Measurements from ENCODE around the gene HLA-B. TPM values are rescaled to one million over a fixed set of nuclear protein-coding genes. Genes with fewer than 3 reads are reported as not detected.

HLA-B gene
- total and polyA plus RNA-seq, 9 donors = 93.4 to 266 (median 137) TPM

GRCh38 chr6:31366693-31367470 is 9.9 kb upstream of the HLA-B start:
- DNase-seq = peak; percentile 89
- Histone ChIP-seq H3K4me1 (ENCODE audit: control insufficient read depth, insufficient read depth, low read length) (no peaks in the 10 kb centered on the region), H3K27ac (ENCODE audit: low read length) (no peak overlapping the region), H3K9me3 (replicated peaks; ENCODE audit: control insufficient read depth, low read depth, low read length) (no peaks in the 10 kb centered on the region), H3K36me3 (ENCODE audit: control insufficient read depth, insufficient read depth, low read length) (no peaks in the 10 kb centered on the region), H3K4me3 (ENCODE audit: low read length) (no peak overlapping the region), H3K27me3 (ENCODE audit: control insufficient read depth, insufficient read depth, low read length) (peaks cover 31% of the 10 kb centered on the region)
- WGBS (ENCODE audit: insufficient coverage) = 9% methylated on average over 23 of the region's 30 CpGs

- Histone ChIP-seq H3K4me3 (ENCODE audit: low read length) (no peak overlapping the region), H3K27me3 (ENCODE audit: control insufficient read depth, insufficient read depth, low read length) (peaks cover 31% of the 10 kb centered on the region), H3K36me3 (ENCODE audit: control insufficient read depth, insufficient read depth, low read length) (no peaks in the 10 kb centered on the region), H3K4me1 (ENCODE audit: control insufficient read depth, insufficient read depth, low read length) (no peaks in the 10 kb centered on the region), H3K9me3 (replicated peaks; ENCODE audit: control insufficient read depth, low read depth, low read length) (no peaks in the 10 kb centered on the region), H3K27ac (ENCODE audit: low read length) (no peak overlapping the region)
- no CpG with 5 or more reads among the region's 5 CpGs for WGBS (ENCODE audit: insufficient coverage)
- no peak for DNase-seq
These were observed 8.9 kb upstream of the HLA-B start for GRCh38 chr6:31365864-31366263.

GRCh38 chr6:31363811-31364210 is 6.8 kb upstream of the HLA-B start:
- Histone ChIP-seq H3K27ac (ENCODE audit: low read length) (no peak overlapping the region), H3K4me1 (ENCODE audit: control insufficient read depth, insufficient read depth, low read length) (no peaks in the 10 kb centered on the region), H3K36me3 (ENCODE audit: control insufficient read depth, insufficient read depth, low read length) (no peaks in the 10 kb centered on the region), H3K9me3 (replicated peaks; ENCODE audit: control insufficient read depth, low read depth, low read length) (no peaks in the 10 kb centered on the region), H3K27me3 (ENCODE audit: control insufficient read depth, insufficient read depth, low read length) (peaks cover 30% of the 10 kb centered on the region), H3K4me3 (ENCODE audit: low read length) (no peak overlapping the region)
- DNase-seq = no peak

GRCh38 chr6:31362751-31363150 is 5.8 kb upstream of the HLA-B start:
- Histone ChIP-seq H3K27ac (ENCODE audit: low read length) (no peak overlapping the region), H3K4me1 (ENCODE audit: control insufficient read depth, insufficient read depth, low read length) (no peaks in the 10 kb centered on the region), H3K36me3 (ENCODE audit: control insufficient read depth, insufficient read depth, low read length) (no peaks in the 10 kb centered on the region), H3K4me3 (ENCODE audit: low read length) (no peak overlapping the region), H3K9me3 (replicated peaks; ENCODE audit: control insufficient read depth, low read depth, low read length) (no peaks in the 10 kb centered on the region), H3K27me3 (ENCODE audit: control insufficient read depth, insufficient read depth, low read length) (peaks cover 34% of the 10 kb centered on the region)
- DNase-seq = no peak
- WGBS (ENCODE audit: insufficient coverage) = no CpG with 5 or more reads among the region's 5 CpGs

GRCh38 chr6:31359581-31359980 is 2.6 kb upstream of the HLA-B start:
- Histone ChIP-seq H3K4me3 (ENCODE audit: low read length) (no peak overlapping the region), H3K27me3 (ENCODE audit: control insufficient read depth, insufficient read depth, low read length) (peaks cover 26% of the 10 kb centered on the region), H3K4me1 (ENCODE audit: control insufficient read depth, insufficient read depth, low read length) (peaks cover 9% of the 10 kb centered on the region), H3K27ac (ENCODE audit: low read length) (no peak overlapping the region), H3K36me3 (ENCODE audit: control insufficient read depth, insufficient read depth, low read length) (peaks cover 11% of the 10 kb centered on the region), H3K9me3 (replicated peaks; ENCODE audit: control insufficient read depth, low read depth, low read length) (no peaks in the 10 kb centered on the region)
- no peak for DNase-seq
- WGBS (ENCODE audit: insufficient coverage) = 71% methylated on average over 1 of the region's 1 CpG

GRCh38 chr6:31358302-31358701 is 1.3 kb upstream of the HLA-B start:
- Histone ChIP-seq H3K36me3 (ENCODE audit: control insufficient read depth, insufficient read depth, low read length) (peaks cover 17% of the 10 kb centered on the region), H3K4me1 (ENCODE audit: control insufficient read depth, insufficient read depth, low read length) (peaks cover 9% of the 10 kb centered on the region), H3K27me3 (ENCODE audit: control insufficient read depth, insufficient read depth, low read length) (peaks cover 26% of the 10 kb centered on the region), H3K9me3 (replicated peaks; ENCODE audit: control insufficient read depth, low read depth, low read length) (no peaks in the 10 kb centered on the region), H3K4me3 (ENCODE audit: low read length) (no peak overlapping the region), H3K27ac (ENCODE audit: low read length) (no peak overlapping the region)
- DNase-seq = no peak
- WGBS (ENCODE audit: insufficient coverage) = no CpG with 5 or more reads among the region's 4 CpGs

- Histone ChIP-seq H3K9me3 (replicated peaks; ENCODE audit: control insufficient read depth, low read depth, low read length) (no peaks in the 10 kb centered on the region), H3K4me1 (ENCODE audit: control insufficient read depth, insufficient read depth, low read length) (peaks cover 9% of the 10 kb centered on the region), H3K4me3 (ENCODE audit: low read length) (no peak overlapping the region), H3K36me3 (ENCODE audit: control insufficient read depth, insufficient read depth, low read length) (peaks cover 17% of the 10 kb centered on the region), H3K27ac (ENCODE audit: low read length) (no peak overlapping the region), H3K27me3 (ENCODE audit: control insufficient read depth, insufficient read depth, low read length) (peaks cover 26% of the 10 kb centered on the region)
- WGBS (ENCODE audit: insufficient coverage) = 52% methylated on average over 4 of the region's 6 CpGs
- DNase-seq = no peak
These were observed 907 bp upstream of the HLA-B start for GRCh38 chr6:31357886-31358285.

- H3K4me1 ChIP-seq (ENCODE audit: control insufficient read depth, insufficient read depth, low read length) = peaks cover 9% of the 10 kb centered on the region
- DNase-seq = peak; percentile 16
- H3K9me3 ChIP-seq (replicated peaks; ENCODE audit: control insufficient read depth, low read depth, low read length) = no peaks in the 10 kb centered on the region
- peaks cover 29% of the 10 kb centered on the region for H3K27me3 ChIP-seq (ENCODE audit: control insufficient read depth, insufficient read depth, low read length)
- H3K36me3 ChIP-seq (ENCODE audit: control insufficient read depth, insufficient read depth, low read length) = peaks cover 17% of the 10 kb centered on the region
- H3K27ac ChIP-seq (ENCODE audit: low read length) = peak overlapping the region; percentile 80
- 1% methylated on average over 23 of the region's 83 CpGs for WGBS (ENCODE audit: insufficient coverage)
- H3K4me3 ChIP-seq (ENCODE audit: low read length) = peak overlapping the region; percentile 68
These were observed 598 bp downstream of the HLA-B start for GRCh38 chr6:31356216-31356945.

- 79% methylated on average over 4 of the region's 5 CpGs for WGBS (ENCODE audit: insufficient coverage)
- Histone ChIP-seq H3K36me3 (ENCODE audit: control insufficient read depth, insufficient read depth, low read length) (peaks cover 17% of the 10 kb centered on the region), H3K4me1 (ENCODE audit: control insufficient read depth, insufficient read depth, low read length) (peaks cover 9% of the 10 kb centered on the region), H3K9me3 (replicated peaks; ENCODE audit: control insufficient read depth, low read depth, low read length) (no peaks in the 10 kb centered on the region), H3K27me3 (ENCODE audit: control insufficient read depth, insufficient read depth, low read length) (peaks cover 29% of the 10 kb centered on the region), H3K27ac (ENCODE audit: low read length) (no peak overlapping the region), H3K4me3 (ENCODE audit: low read length) (peak overlapping the region; percentile 68)
- no peak for DNase-seq
These were observed 1.4 kb downstream of the HLA-B start for GRCh38 chr6:31355583-31355948.

GRCh38 chr6:31354864-31355582 is 2.0 kb downstream of the HLA-B start:
- Histone ChIP-seq H3K36me3 (ENCODE audit: control insufficient read depth, insufficient read depth, low read length) (peaks cover 17% of the 10 kb centered on the region), H3K4me3 (ENCODE audit: low read length) (peak overlapping the region; percentile 68), H3K27ac (ENCODE audit: low read length) (no peak overlapping the region), H3K4me1 (ENCODE audit: control insufficient read depth, insufficient read depth, low read length) (peaks cover 9% of the 10 kb centered on the region), H3K27me3 (ENCODE audit: control insufficient read depth, insufficient read depth, low read length) (peaks cover 31% of the 10 kb centered on the region), H3K9me3 (replicated peaks; ENCODE audit: control insufficient read depth, low read depth, low read length) (no peaks in the 10 kb centered on the region)
- 79% methylated on average over 7 of the region's 11 CpGs for WGBS (ENCODE audit: insufficient coverage)
- no peak for DNase-seq
